DMS 273 treated with DMSO at 0.1 percent for 48 hours (cell line): ENCODE measurements around the gene ACAT2.
"Not testable (repeated sequence)": the region's sequence is repeated elsewhere in the genome, so short reads cannot be mapped to it uniquely, and the experiment has no call there.

Experiments used
- DNase-seq: peaks from one replicate; lab custom pipeline; 2025; lab: John Stamatoyannopoulos, UW

ACAT2 gene

DNA sequence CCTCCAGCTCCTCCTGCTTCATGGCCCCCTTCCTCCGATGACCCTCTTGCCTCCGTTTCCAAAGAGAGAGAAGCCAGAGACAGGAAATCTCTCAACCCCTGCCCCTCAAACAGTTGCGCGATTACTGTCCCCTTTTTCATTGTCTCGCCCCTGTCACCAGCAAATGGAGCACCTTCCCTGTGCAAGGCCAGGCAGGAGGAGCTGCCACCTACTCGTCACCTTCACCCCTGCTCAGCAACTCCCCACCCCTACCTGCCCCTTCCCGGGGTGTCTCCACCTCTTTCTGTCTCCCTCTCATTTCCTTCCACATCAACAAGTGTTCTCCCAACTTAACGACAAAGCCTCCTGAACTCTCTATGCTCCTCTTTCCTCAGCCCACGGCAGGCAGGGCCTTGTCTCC, 51.9 kb downstream of the ACAT2 start:
- no peak for DNase-seq

DNA sequence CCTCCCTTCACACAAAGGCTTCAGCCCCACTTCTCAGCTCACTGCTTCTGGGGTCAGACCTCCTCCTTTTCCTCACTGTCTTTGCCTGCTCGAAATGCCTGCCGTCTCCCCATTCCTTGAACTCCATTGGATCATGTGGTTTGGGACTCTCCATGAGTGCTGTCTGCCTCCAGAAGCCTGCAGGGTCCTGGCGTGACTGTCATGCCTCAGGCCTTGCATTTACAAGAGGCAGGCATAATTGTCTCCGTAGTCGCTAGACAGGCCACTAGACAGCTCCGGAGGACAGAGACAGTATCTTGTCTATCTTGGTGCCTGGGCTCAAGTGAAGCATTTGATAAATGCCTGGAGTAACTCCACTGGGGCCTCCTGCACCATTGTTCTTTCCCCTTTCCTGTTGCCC, 53.6 kb downstream of the ACAT2 start:
- DNase-seq: no peak

DNA sequence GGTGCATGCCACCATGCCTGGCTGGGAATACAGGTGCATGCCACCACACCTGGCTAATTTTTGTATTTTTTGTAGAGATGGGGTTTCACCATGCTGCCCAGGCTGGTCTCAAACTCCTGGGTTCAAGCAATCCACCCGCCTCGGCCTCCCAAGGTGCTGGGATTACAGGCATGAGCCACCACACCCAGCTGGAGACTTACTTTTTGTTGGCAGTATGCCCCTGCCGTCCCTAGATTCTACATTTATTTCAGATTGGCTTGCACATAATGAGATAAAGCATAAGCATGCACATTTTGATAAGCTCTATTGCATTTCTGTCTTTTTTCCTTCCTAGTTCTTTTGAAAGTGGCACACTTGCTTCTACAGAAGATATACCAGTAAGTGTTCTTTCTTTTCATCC, 54.9 kb downstream of the ACAT2 start:
- not testable (repeated sequence) for DNase-seq

DNA sequence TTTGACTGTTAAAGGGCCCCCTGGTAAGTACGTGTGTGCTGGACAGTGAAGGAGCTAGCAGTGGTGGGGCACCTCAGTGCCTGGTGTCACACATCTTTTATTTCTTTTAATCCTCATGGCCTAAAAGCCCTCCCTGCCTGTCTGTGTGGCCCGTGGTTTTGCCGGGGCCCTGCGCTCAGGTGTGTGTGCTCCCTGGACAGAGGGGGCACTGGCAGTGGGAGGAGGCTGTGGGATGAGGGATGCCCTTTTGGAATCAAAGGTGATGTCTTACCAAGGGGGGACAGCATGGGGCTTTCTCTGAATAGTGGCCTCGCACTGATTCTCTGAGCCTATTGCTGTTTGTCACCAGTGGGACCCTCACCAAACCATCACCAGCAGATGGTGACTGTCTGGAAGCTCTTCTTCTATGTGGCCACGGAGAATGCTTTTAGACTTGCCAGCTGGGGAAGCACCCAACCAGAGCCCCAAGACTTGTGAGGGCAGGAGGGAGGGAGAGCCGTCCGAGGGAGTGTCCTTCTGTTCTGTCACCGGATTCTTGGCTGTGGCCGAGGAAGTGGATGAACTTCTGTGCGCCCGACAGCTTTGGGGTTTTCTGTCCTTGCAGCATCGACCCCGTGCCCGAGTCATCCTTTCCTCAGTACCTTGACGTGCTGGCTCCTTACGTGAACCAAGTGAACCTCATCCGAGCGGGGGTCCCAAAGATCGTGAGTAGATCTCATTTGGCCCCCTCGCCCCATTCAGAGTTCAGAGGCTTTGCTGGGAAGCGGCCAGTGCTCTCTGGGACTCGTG, 56.3 kb downstream of the ACAT2 start:
- no peak for DNase-seq

DNA sequence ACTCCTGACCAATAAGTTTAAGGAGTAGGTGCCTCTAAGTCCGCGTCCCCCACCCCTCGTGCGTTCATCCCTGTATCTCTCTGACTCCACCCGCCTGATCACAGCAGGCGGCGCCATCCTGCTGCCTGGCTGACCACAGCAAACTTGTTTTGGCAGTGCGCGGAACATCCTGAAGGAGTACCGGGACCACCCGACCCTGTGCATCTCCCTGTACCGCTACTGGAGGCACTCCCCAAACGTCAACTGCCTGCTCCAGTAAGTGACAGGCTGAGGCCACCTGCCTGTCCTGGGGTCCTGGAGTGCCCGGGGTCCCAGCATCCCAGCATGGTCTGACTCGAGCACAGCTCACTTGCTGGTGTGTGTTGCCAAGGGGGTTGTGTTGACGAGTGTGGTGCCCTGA, 57.3 kb downstream of the ACAT2 start:
- DNase-seq: no peak

DNA sequence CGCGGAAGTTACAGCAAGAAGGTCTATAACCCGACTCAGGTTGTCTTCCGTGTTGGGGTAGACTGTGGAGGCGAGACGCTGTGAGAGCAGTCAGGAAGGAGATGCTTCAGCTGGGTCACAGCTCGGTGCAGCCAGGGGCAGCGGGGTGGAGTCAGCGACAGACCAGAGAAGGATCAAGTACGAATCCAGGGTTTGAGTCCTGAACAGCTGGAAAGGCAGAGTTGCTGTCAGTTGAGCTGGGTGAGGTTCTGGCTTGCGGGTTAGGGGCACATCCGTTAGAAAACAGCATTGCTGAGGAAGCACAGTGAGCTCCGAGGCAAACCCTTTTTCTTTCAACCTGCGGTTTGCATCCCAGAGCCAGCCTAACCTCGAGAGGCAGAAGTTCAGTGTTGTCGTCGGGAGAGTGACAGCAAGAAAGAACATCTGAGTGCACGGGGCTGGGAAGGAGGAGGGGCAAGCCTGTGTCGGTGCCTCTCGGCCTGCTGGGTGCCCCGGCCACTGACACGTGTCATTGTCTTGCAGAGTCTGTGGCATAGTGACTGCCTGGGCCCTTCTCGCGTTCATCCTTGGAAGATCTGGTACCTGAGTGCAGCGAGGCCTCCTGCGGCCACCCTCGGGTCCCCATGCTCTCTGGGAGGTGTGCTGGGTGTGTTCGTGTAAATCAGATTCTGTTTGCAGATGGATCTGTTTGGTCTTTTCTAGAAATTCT, 58.2 kb downstream of the ACAT2 start:
- DNase-seq: no peak

DNA sequence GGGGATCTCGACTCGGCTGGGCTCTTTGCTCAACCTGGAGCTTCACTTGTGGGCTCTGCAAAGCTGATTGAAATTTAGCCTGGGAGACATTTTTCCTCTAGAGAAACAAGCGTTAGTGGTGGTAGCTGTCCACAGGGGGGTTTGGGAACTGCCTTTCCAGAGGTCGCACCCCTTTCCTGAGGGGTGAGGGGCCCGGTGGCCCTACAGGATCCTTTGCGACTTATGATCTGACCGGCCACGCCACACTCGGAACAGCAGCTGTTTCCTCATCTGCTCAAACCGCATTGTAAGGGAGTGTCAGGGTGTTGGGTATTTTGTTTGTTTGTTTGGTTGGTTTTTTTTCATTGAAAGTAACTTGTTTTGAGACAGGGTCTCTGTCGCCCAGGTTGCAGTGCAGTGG, 59.3 kb downstream of the ACAT2 start:
- DNase-seq: no peak

DNA sequence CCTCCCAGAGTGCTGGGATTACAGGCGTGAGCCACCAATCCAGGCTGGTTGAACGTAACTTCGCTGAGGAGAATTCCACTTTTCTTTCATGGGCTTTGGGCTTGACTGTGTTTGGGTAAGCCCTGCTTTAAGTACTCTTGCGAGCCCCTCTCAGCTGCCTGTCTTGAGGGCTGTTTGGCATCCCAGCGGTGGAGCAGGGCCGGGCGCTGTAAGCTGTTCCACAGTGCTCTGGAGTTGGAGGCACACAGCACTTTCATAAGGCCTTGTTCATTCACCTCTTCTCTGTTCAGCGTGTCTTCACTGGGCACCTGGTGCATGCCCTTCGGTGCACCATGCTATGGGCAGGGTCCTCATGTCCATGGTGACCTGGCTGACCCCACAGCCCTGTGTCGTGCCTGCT, 59.9 kb downstream of the ACAT2 start:
- no peak for DNase-seq

DNA sequence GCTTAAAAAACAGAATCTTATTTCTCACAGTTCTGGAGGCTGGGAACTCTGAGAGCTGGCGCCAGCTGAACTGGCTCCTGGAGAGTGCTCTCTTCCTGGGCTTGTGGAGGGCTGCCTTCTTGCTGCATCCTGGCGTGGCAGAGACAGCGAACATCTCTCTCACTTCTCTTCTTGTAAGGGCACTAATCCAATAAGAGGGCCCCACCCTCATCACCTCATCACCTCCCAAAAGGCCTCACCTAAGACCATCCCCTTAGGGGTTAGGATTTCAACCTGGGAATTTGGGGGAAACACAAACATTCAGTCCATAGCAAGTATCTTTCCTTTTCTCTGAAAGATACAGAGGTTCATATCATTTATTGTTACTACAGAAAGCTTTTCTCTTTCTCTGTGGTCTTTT, 62.1 kb downstream of the ACAT2 start:
- no peak for DNase-seq

DNA sequence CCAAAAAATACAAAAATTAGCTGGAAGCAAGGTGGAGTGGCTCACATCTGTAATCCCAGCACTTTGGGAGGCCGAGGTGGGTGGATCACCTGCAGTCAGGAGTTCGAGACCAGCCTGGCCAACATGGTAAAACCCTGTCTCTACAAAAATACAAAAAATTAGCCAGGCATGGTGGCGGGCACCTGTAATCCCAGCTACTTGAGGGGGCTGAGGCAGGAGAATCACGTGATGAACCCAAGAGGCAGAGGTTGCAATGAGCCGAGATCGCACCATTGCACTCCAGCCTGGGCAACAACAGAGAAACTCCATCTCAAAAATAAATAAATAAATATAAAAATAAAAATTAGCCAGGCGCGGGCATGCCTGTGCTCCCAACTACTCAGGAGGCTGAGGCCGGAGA, 62.8 kb downstream of the ACAT2 start:
- not testable (repeated sequence) for DNase-seq

DNA sequence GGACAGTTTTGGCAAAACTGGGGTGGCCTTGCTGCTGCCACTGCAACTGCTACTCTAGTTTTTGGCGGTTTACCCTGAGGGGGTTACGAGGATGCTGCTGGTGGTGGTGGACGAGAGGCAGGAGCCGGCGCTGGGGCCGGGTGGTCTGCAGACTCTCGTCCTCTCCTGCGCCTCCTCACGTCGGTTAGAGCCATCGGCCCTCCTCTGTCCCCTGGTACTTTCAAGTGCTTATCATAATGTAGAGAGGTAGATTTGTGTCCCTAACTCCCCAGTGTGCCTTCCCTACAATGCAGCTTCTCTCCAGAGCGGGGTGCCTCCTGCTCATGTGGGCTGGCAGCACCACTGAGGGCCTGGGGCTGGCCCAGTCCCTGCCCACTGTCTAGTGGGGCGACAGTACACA, 64.2 kb downstream of the ACAT2 start:
- DNase-seq: no peak

DNA sequence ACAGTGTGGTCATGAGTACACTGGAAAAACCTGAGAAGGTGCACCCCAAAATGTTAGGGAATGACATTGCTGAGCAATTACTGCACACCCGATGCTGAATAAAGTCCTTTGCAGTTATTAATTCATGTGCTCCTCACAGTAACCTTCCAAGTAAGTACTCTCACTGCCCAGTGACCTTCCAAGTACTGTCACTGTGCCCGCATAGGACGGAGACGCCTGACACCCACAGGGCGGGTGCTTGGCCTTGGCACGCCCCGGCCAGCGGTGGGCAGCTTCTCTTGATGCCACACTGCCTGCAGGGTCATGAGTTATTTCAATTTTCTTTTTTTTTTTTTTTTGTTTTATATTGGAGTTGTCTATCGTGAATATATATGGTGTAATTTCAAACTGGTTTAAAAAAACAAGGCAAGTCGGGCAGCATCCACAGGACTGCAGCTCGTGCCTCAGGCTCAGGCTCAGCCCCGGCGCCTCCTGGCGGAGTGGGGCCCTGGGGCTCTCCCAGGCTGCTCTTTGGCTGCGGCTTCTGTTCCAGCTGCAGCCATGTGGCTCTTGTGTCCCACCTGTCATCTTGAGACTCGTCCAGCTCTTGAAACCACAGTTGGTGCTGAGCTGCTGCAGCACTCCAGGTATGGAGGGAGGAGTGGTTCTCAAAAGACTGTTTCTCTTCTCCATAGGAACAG, 65.3 kb downstream of the ACAT2 start:
- peak; percentile 36 for DNase-seq

DNA sequence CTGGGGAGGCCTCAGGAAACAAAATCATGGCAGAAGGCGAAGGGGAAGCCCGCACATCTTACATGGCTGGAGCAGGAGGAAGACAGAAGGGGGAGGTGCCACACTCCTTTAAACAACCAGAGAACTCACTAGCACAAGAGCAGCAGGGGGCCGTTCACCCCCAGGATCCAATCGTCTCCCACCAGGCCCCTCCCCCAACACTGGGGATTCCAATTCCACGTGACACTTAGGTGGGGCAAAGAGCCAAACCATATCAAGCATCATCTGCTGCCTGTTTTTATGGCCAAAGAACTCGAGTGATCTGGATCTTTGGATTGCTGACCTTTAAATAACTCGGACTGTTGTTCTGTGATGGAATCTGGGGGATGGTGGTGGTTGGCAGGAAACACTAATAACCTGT, 66.2 kb downstream of the ACAT2 start:
- DNase-seq: peak; percentile 22
